Measurements from ENCODE around the gene TRAPPC2. TPM values are rescaled to one million over a fixed set of nuclear protein-coding genes. Genes with fewer than 3 reads are reported as not detected.

TRAPPC2 gene
- total and polyA plus RNA-seq, 2 of the 13 experiments (the other 11 are each of a cell fraction or from before 2014, with no cell fraction given) = 4.4 to 8.1 TPM

DNA sequence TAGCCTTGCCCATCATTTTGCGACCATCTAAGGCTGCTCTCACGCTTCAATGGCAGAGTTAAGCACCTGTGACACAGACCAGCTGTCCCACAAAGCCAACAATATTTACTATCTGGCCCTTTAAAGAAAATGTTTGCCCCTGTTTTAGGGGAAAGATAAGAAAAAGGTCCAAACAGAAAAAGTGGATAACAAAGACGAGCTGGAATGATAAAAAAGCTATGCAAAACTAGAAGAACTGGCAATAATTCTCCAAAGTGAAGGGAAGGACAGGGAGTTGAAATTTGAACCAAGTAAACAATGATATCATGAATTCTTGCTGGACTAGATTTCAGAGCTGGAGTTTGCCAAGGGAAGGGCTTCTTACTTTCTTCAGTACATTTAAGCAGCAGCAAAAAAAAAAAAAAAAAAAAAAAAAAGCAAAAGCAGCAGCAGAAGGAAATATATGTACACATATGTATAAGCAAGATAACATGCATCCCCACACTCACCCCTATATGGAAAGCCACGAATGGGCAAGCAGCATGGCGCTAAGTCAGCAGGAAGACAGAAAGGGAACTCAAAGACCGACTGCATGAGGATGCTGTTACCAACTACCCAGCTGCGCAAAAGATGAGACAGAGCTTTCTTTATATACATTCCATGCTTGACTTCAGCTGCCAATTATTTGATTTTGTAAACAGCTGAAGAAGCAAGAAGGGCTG, 12.5 kb downstream of the TRAPPC2 start:
- POLR2A ChIA-PET = no interaction called here
- intact Hi-C loops (cut with micrococcal nuclease; ENCODE audit: unreplicated experiment) (no loop called here), in situ Hi-C loops (cut with HindIII; ENCODE audit: extremely low pct_ligation_motif_present, low pct_unique_long_range_greater_than_20kb) (no loop called here)
- CTCF ChIA-PET (ENCODE audit: low intra/inter-chr PET ratio, low total read pairs) = no interaction called here
- Histone ChIP-seq H3K9me3 (ENCODE audit: low read length) (no peaks in the 10 kb centered on the region), H4K20me1 (ENCODE audit: insufficient read depth, low read length) (no peaks in the 10 kb centered on the region), H3K36me3 (replicated peaks in 1 of 2; ENCODE audit: control insufficient read depth in 1 of 2, insufficient read depth in 2 of 2, low read length in 2 of 2) (peaks cover 0 to 1% of the 10 kb centered on the region in 2 experiments; a peak in 1 of 5 replicates), H3K9ac (ENCODE audit: insufficient read depth, low read depth, low read length) (no peak overlapping the region), H3K27ac (ENCODE audit: extremely low read length, insufficient read depth, low read length) (no peak overlapping the region), H3K4me1 (ENCODE audit: insufficient read depth, low read length) (no peaks in the 10 kb centered on the region), H3K27me3 (ENCODE audit: control insufficient read depth in 1 of 2, insufficient read depth in 2 of 2, low read length in 2 of 2) (no peaks in the 10 kb centered on the region), H3K79me2 (ENCODE audit: insufficient read depth, low read length) (no peaks in the 10 kb centered on the region), H3K4me2 (ENCODE audit: low read depth, low read length) (no peak overlapping the region), H2AFZ (ENCODE audit: low read length) (no peak overlapping the region), H3K4me3 (replicated peaks in 1 of 3; ENCODE audit: insufficient read depth in 1 of 3, low read depth in 2 of 3, low read length in 3 of 3) (no peak overlapping the region)
- 92% methylated on average over 5 of the region's 7 CpGs for WGBS (ENCODE audit: low lambda C conversion rate)
- BruUV-seq (replicated peaks) = no TSS peak
- no peak for DNase-seq (ENCODE audit: low spot score)
- TF ChIP-seq KDM4B (CRISPR knock-in tag; IDR thresholded peaks at IDR 0.05) (no peak), MAFG (CRISPR knock-in tag; IDR thresholded peaks at IDR 0.05) (no peak)
- ATAC-seq = no peak
- FAIRE-seq = no peak

- no peak overlapping the region for H3K27ac ChIP-seq (ENCODE audit: extremely low read length, insufficient read depth, low read length)
- H3K4me2 ChIP-seq (ENCODE audit: low read depth, low read length) = no peak overlapping the region
- H3K9me3 ChIP-seq (ENCODE audit: low read length) = no peaks in the 10 kb centered on the region
- POLR2A ChIA-PET = no interaction called here
- DNase-seq (ENCODE audit: low spot score) (no peak), ATAC-seq (no peak), FAIRE-seq (no peak)
- no peak overlapping the region for H2AFZ ChIP-seq (ENCODE audit: low read length)
- H3K79me2 ChIP-seq (ENCODE audit: insufficient read depth, low read length) = no peaks in the 10 kb centered on the region
- intact Hi-C loops (cut with micrococcal nuclease; ENCODE audit: unreplicated experiment) = no loop called here
- H3K4me1 ChIP-seq (ENCODE audit: insufficient read depth, low read length) = no peaks in the 10 kb centered on the region
- H3K27me3 ChIP-seq (ENCODE audit: control insufficient read depth in 1 of 2, insufficient read depth in 2 of 2, low read length in 2 of 2) = no peaks in the 10 kb centered on the region
- in situ Hi-C loops (cut with HindIII; ENCODE audit: extremely low pct_ligation_motif_present, low pct_unique_long_range_greater_than_20kb) = no loop called here
- CTCF ChIA-PET (ENCODE audit: low intra/inter-chr PET ratio, low total read pairs) = no interaction called here
- 100% methylated on average over 3 of the region's 4 CpGs for WGBS (ENCODE audit: low lambda C conversion rate)
- no peak overlapping the region for H3K4me3 ChIP-seq (replicated peaks in 1 of 3; ENCODE audit: insufficient read depth in 1 of 3, low read depth in 2 of 3, low read length in 3 of 3)
- no TSS peak for BruUV-seq (replicated peaks)
- peaks cover 1 to 2% of the 10 kb centered on the region in 2 experiments; a peak in 1 of 5 replicates for H3K36me3 ChIP-seq (replicated peaks in 1 of 2; ENCODE audit: control insufficient read depth in 1 of 2, insufficient read depth in 2 of 2, low read length in 2 of 2)
- no peaks in the 10 kb centered on the region for H4K20me1 ChIP-seq (ENCODE audit: insufficient read depth, low read length)
- no peak overlapping the region for H3K9ac ChIP-seq (ENCODE audit: insufficient read depth, low read depth, low read length)
- TF ChIP-seq PAWR (CRISPR knock-in tag; IDR thresholded peaks at IDR 0.05; ENCODE audit: borderline replicate concordance) (no peak), AHDC1 (CRISPR knock-in tag; IDR thresholded peaks at IDR 0.05; ENCODE audit: borderline replicate concordance) (no peak), ZNF460 (CRISPR knock-in tag; IDR thresholded peaks at IDR 0.05; ENCODE audit: borderline replicate concordance) (no peak), ZNF564 (CRISPR knock-in tag; IDR thresholded peaks at IDR 0.05) (no peak), MIXL1 (CRISPR knock-in tag; IDR thresholded peaks at IDR 0.05) (no peak), PHF21A (CRISPR knock-in tag; IDR thresholded peaks at IDR 0.05) (no peak), ZNF607 (CRISPR knock-in tag; IDR thresholded peaks at IDR 0.05; ENCODE audit: borderline replicate concordance) (no peak), MAFF (IDR thresholded peaks at IDR 0.05; ENCODE audit: low read depth, low read length) (no peak), TRIM24 (CRISPR knock-in tag; IDR thresholded peaks at IDR 0.05) (no peak), ZNF12 (CRISPR knock-in tag; IDR thresholded peaks at IDR 0.05) (no peak)
- TF ChIP-seq, protein P1, sequence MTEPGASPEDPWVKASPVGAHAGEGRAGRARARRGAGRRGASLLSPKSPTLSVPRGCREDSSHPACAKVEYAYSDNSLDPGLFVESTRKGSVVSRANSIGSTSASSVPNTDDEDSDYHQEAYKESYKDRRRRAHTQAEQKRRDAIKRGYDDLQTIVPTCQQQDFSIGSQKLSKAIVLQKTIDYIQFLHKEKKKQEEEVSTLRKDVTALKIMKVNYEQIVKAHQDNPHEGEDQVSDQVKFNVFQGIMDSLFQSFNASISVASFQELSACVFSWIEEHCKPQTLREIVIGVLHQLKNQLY (CRISPR knock-in tag; IDR thresholded peaks at IDR 0.05) = no peak
These were observed 13.0 kb downstream of the TRAPPC2 start for GRCh38 chrX:13721371-13721770.
